Measurements from ENCODE around the gene DHRS4L2.

DNA sequence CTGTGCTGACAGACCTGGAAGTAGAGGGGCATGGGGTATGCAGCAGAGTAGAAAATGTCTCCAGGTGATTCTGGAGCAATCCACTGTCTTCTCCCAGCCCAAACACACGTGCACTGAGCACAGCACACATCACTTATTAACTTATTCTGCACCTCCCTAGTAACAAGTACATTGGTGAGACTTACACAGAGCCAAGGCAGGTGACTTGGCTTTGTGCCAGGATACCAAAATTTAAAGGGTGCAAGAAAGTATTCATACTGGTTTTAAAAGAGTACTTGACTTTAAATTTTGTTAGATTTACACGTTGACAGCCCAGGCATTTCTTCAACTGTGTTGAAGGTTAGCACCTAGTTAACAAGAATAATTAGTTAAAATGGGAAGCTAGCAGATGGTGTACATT lies 52.0 kb downstream of the DHRS4L2 start:
- no peak for TF ChIP-seq POLR2AphosphoS5 (IDR thresholded peaks at IDR 0.05)
- no peak for TF ChIP-seq POLR2A (IDR thresholded peaks at IDR 0.05)
- TF ChIP-seq, protein P1, sequence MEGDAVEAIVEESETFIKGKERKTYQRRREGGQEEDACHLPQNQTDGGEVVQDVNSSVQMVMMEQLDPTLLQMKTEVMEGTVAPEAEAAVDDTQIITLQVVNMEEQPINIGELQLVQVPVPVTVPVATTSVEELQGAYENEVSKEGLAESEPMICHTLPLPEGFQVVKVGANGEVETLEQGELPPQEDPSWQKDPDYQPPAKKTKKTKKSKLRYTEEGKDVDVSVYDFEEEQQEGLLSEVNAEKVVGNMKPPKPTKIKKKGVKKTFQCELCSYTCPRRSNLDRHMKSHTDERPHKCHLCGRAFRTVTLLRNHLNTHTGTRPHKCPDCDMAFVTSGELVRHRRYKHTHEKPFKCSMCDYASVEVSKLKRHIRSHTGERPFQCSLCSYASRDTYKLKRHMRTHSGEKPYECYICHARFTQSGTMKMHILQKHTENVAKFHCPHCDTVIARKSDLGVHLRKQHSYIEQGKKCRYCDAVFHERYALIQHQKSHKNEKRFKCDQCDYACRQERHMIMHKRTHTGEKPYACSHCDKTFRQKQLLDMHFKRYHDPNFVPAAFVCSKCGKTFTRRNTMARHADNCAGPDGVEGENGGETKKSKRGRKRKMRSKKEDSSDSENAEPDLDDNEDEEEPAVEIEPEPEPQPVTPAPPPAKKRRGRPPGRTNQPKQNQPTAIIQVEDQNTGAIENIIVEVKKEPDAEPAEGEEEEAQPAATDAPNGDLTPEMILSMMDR (IDR thresholded peaks at IDR 0.05 in 8 of 11, conservative IDR thresholded peaks at IDR 0.05 in 3 of 11), result no peak
